ENCODE results near the gene KCNT2. TPM values are rescaled to one million over a fixed set of nuclear protein-coding genes. Genes with fewer than 3 reads are reported as not detected.

The KCNT2 gene
- polyA plus RNA-seq, 1 of the 3 experiments (the other 2 are of a cell fraction): 0.56 TPM

DNA sequence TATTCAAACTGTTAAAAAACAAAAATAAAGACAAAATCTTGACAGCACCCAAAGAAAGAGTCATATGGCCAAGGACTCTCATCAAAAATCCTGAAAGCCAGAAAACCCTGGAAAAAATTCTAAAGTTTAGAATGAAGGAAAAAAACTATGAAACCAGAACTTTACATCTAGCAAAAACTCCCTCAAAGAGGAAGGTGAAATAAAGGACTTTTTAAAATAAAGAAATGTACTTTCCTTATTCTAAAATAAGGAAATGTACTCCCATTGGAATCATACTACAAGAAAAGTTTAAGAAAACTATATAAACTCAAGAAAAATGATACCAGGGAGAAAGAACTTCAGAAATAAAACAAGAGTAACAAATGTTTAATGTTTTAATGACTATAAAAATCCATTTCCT is 206.3 kb downstream of the KCNT2 start:
- peaks cover 0 to 2% of the 10 kb centered on the region in 2 experiments; a peak in 1 of 4 replicates for H3K4me1 ChIP-seq (ENCODE audit: control insufficient read depth in 1 of 2, insufficient read depth in 2 of 2, low read depth in 1 of 2, low read length in 1 of 2)
- no peak for DNase-seq
- no peak overlapping the region for H3K9ac ChIP-seq
- no peaks in the 10 kb centered on the region for H3K9me3 ChIP-seq
- no peak overlapping the region for H3K4me3 ChIP-seq (ENCODE audit: low read depth in 2 of 2, low read length in 1 of 2)
- H3K9me2 ChIP-seq: no peaks in the 10 kb centered on the region
- H3K27me3 ChIP-seq (ENCODE audit: insufficient read depth): no peaks in the 10 kb centered on the region
- ChIA-PET POLR2A (no interaction called here), CTCF (no interaction called here)
- no peak overlapping the region for H2AFZ ChIP-seq (ENCODE audit: low read depth)
- no peak overlapping the region for H3K27ac ChIP-seq (ENCODE audit: low read depth in 2 of 2, low read length in 1 of 2)
- no peaks in the 10 kb centered on the region for H4K20me1 ChIP-seq (ENCODE audit: insufficient read depth)
- no peaks in the 10 kb centered on the region for H3F3A ChIP-seq (replicated peaks; ENCODE audit: insufficient read depth)
- TF ChIP-seq, protein P1, sequence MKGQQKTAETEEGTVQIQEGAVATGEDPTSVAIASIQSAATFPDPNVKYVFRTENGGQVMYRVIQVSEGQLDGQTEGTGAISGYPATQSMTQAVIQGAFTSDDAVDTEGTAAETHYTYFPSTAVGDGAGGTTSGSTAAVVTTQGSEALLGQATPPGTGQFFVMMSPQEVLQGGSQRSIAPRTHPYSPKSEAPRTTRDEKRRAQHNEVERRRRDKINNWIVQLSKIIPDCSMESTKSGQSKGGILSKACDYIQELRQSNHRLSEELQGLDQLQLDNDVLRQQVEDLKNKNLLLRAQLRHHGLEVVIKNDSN (IDR thresholded peaks at IDR 0.05; ENCODE audit: borderline replicate concordance, low read depth): no peak
- TF ChIP-seq SIN3A (IDR thresholded peaks at IDR 0.05; ENCODE audit: borderline replicate concordance, low read depth, low read length) (no peak), GATA2 (CRISPR knock-in tag; IDR thresholded peaks at IDR 0.05) (no peak)
- no peaks in the 10 kb centered on the region for H3K36me3 ChIP-seq (replicated peaks in 1 of 2; ENCODE audit: control insufficient read depth in 1 of 2, insufficient read depth in 2 of 2, low read length in 1 of 2)
- no peaks in the 10 kb centered on the region for H3K79me2 ChIP-seq (ENCODE audit: insufficient read depth)
- no peak overlapping the region for H3K4me2 ChIP-seq

DNA sequence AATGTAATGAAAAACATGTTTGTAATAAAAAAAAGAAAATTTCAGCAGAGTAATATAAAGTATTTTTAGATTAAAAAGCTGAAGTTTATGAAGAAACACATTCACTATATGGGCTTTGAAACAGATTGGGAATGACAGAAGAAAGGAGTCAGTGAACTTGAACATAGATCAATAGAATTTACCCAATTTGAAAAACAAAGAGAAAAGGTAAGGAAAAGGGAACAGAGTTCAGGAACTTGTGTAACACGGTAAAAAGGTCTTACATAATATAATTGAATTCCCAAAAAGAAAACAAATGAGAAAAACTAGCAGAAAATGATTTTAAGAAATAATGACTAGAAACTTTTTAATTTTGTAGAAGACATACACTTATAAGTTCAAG is 206.8 kb downstream of the KCNT2 start:
- Histone ChIP-seq H3K4me3 (ENCODE audit: low read depth in 2 of 2, low read length in 1 of 2) (no peak overlapping the region), H3K79me2 (ENCODE audit: insufficient read depth) (no peaks in the 10 kb centered on the region), H3K27me3 (ENCODE audit: insufficient read depth) (no peaks in the 10 kb centered on the region), H4K20me1 (ENCODE audit: insufficient read depth) (no peaks in the 10 kb centered on the region), H2AFZ (ENCODE audit: low read depth) (no peak overlapping the region), H3K9me2 (no peaks in the 10 kb centered on the region), H3F3A (replicated peaks; ENCODE audit: insufficient read depth) (no peaks in the 10 kb centered on the region), H3K27ac (ENCODE audit: low read depth in 2 of 2, low read length in 1 of 2) (no peak overlapping the region), H3K4me2 (no peak overlapping the region), H3K9ac (no peak overlapping the region), H3K36me3 (replicated peaks in 1 of 2; ENCODE audit: control insufficient read depth in 1 of 2, insufficient read depth in 2 of 2, low read length in 1 of 2) (no peaks in the 10 kb centered on the region), H3K9me3 (no peaks in the 10 kb centered on the region), H3K4me1 (ENCODE audit: control insufficient read depth in 1 of 2, insufficient read depth in 2 of 2, low read depth in 1 of 2, low read length in 1 of 2) (peaks cover 0 to 2% of the 10 kb centered on the region in 2 experiments; a peak in 1 of 4 replicates)
- CTCF ChIA-PET: interaction anchor here (0.6 kb wide), 2 partner anchors 25 to 84 kb away, joined by 3 read pairs; no protein-coding TSS in a partner anchor
- WGBS (ENCODE audit: low lambda C conversion rate): 76% methylated on average over 1 of the region's 1 CpG
- POLR2A ChIA-PET: no interaction called here
- DNase-seq: no peak
- TF ChIP-seq MXI1 (IDR thresholded peaks at IDR 0.05; ENCODE audit: low read depth, low read length): no peak
- TF ChIP-seq, protein P2, sequence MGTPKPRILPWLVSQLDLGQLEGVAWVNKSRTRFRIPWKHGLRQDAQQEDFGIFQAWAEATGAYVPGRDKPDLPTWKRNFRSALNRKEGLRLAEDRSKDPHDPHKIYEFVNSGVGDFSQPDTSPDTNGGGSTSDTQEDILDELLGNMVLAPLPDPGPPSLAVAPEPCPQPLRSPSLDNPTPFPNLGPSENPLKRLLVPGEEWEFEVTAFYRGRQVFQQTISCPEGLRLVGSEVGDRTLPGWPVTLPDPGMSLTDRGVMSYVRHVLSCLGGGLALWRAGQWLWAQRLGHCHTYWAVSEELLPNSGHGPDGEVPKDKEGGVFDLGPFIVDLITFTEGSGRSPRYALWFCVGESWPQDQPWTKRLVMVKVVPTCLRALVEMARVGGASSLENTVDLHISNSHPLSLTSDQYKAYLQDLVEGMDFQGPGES (IDR thresholded peaks at IDR 0.05; ENCODE audit: low read depth, low read length): no peak
- no peak for TF ChIP-seq POLR2AphosphoS5 (IDR thresholded peaks at IDR 0.05; ENCODE audit: low read depth, low read length)
- TF ChIP-seq YY1 (IDR thresholded peaks at IDR 0.05; ENCODE audit: low read depth): no peak
- no peak for TF ChIP-seq FOXJ3 (CRISPR knock-in tag; IDR thresholded peaks at IDR 0.05)
- TF ChIP-seq EP300 (IDR thresholded peaks at IDR 0.05; ENCODE audit: borderline replicate concordance in 1 of 2, low read depth in 1 of 2, low read length in 1 of 2): no peak
- TF ChIP-seq RCOR1 (IDR thresholded peaks at IDR 0.05; ENCODE audit: low read length): no peak
- TF ChIP-seq, protein P3, sequence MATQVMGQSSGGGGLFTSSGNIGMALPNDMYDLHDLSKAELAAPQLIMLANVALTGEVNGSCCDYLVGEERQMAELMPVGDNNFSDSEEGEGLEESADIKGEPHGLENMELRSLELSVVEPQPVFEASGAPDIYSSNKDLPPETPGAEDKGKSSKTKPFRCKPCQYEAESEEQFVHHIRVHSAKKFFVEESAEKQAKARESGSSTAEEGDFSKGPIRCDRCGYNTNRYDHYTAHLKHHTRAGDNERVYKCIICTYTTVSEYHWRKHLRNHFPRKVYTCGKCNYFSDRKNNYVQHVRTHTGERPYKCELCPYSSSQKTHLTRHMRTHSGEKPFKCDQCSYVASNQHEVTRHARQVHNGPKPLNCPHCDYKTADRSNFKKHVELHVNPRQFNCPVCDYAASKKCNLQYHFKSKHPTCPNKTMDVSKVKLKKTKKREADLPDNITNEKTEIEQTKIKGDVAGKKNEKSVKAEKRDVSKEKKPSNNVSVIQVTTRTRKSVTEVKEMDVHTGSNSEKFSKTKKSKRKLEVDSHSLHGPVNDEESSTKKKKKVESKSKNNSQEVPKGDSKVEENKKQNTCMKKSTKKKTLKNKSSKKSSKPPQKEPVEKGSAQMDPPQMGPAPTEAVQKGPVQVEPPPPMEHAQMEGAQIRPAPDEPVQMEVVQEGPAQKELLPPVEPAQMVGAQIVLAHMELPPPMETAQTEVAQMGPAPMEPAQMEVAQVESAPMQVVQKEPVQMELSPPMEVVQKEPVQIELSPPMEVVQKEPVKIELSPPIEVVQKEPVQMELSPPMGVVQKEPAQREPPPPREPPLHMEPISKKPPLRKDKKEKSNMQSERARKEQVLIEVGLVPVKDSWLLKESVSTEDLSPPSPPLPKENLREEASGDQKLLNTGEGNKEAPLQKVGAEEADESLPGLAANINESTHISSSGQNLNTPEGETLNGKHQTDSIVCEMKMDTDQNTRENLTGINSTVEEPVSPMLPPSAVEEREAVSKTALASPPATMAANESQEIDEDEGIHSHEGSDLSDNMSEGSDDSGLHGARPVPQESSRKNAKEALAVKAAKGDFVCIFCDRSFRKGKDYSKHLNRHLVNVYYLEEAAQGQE (IDR thresholded peaks at IDR 0.05; ENCODE audit: low read depth, low read length): no peak
- no peak for TF ChIP-seq JUND (IDR thresholded peaks at IDR 0.05)
- TF ChIP-seq, protein P4, sequence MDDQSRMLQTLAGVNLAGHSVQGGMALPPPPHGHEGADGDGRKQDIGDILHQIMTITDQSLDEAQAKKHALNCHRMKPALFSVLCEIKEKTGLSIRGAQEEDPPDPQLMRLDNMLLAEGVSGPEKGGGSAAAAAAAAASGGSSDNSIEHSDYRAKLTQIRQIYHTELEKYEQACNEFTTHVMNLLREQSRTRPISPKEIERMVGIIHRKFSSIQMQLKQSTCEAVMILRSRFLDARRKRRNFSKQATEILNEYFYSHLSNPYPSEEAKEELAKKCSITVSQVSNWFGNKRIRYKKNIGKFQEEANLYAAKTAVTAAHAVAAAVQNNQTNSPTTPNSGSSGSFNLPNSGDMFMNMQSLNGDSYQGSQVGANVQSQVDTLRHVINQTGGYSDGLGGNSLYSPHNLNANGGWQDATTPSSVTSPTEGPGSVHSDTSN (IDR thresholded peaks at IDR 0.05): no peak
- TF ChIP-seq, protein P5, sequence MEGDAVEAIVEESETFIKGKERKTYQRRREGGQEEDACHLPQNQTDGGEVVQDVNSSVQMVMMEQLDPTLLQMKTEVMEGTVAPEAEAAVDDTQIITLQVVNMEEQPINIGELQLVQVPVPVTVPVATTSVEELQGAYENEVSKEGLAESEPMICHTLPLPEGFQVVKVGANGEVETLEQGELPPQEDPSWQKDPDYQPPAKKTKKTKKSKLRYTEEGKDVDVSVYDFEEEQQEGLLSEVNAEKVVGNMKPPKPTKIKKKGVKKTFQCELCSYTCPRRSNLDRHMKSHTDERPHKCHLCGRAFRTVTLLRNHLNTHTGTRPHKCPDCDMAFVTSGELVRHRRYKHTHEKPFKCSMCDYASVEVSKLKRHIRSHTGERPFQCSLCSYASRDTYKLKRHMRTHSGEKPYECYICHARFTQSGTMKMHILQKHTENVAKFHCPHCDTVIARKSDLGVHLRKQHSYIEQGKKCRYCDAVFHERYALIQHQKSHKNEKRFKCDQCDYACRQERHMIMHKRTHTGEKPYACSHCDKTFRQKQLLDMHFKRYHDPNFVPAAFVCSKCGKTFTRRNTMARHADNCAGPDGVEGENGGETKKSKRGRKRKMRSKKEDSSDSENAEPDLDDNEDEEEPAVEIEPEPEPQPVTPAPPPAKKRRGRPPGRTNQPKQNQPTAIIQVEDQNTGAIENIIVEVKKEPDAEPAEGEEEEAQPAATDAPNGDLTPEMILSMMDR (IDR thresholded peaks at IDR 0.05): no peak
- no peak for TF ChIP-seq FOSL2 (IDR thresholded peaks at IDR 0.05; ENCODE audit: borderline replicate concordance, low read depth)
- no peak for TF ChIP-seq TCF12 (IDR thresholded peaks at IDR 0.05)
- TF ChIP-seq GABPA (IDR thresholded peaks at IDR 0.05; ENCODE audit: low read depth): no peak
- no peak for TF ChIP-seq RAD21 (IDR thresholded peaks at IDR 0.05; ENCODE audit: low read length)
- no peak for TF ChIP-seq CHD2 (IDR thresholded peaks at IDR 0.05; ENCODE audit: low read length, partially characterized antibody)
- no peak for TF ChIP-seq FOXM1 (IDR thresholded peaks at IDR 0.05; ENCODE audit: low read depth)
- no peak for TF ChIP-seq SMC3 (IDR thresholded peaks at IDR 0.05; ENCODE audit: low read depth, low read length)
- TF ChIP-seq RXRA (IDR thresholded peaks at IDR 0.05; ENCODE audit: borderline replicate concordance, low read depth): no peak
